H9 (cell line): ENCODE results near the gene ESRRA. TPM values are rescaled to one million over a fixed set of nuclear protein-coding genes. Genes with fewer than 3 reads are reported as not detected.

Experiments used
- DNase-seq: peaks from one replicate; pipeline ENCODE4 v3.0.0-alpha.2; 2017
- H2AFZ ChIP-seq: one replicate; pipeline ENCODE4 v1.6.1; 2013; ENCODE audit warnings: mild to moderate bottlenecking, low read length, control low read depth, moderate library complexity
- H2AK5ac ChIP-seq: 2 replicates; pipeline ENCODE4 v1.6.1; 2013; ENCODE audit warnings: low read length, control low read depth, mixed read lengths; ENCODE audit not compliant: insufficient read length
- H2BK120ac ChIP-seq: one replicate; pipeline ENCODE4 v1.6.1; 2013; ENCODE audit warnings: low read depth, mild to moderate bottlenecking, low read length, control low read depth, inconsistent platforms; ENCODE audit not compliant: poor library complexity, severe bottlenecking
- H2BK12ac ChIP-seq: 2 replicates; pipeline ENCODE4 v1.6.1; 2013; ENCODE audit warnings: low read length, control low read depth, mixed read lengths, low read depth; ENCODE audit not compliant: insufficient read length
- H2BK15ac ChIP-seq: 2 replicates; pipeline ENCODE4 v1.6.1; 2013; ENCODE audit warnings: low read depth, low read length, control low read depth
- H2BK20ac ChIP-seq: one replicate; pipeline ENCODE4 v1.6.1; 2013; ENCODE audit warnings: low read depth, mild to moderate bottlenecking, low read length, control low read depth, inconsistent platforms; ENCODE audit not compliant: poor library complexity, severe bottlenecking
- H2BK5ac ChIP-seq: 2 replicates; pipeline ENCODE4 v1.6.1; 2013; ENCODE audit warnings: low read length, control low read depth, mixed read lengths; ENCODE audit not compliant: insufficient read length
- H3K14ac ChIP-seq: 2 replicates; pipeline ENCODE4 v1.6.1; 2013; ENCODE audit warnings: low read length, control low read depth; ENCODE audit not compliant: insufficient read depth
- H3K18ac ChIP-seq: 2 replicates; pipeline ENCODE4 v1.6.1; 2013; ENCODE audit warnings: low read depth, mild to moderate bottlenecking, mixed read lengths, low read length, control low read depth; ENCODE audit not compliant: insufficient read length
- H3K23ac ChIP-seq: 2 replicates; pipeline ENCODE4 v1.6.1; 2013; ENCODE audit warnings: low read length, control low read depth, mixed read lengths, low read depth; ENCODE audit not compliant: insufficient read length
- H3K23me2 ChIP-seq: 2 replicates; pipeline ENCODE4 v1.6.1; 2013; ENCODE audit warnings: low read depth, mild to moderate bottlenecking, mixed read lengths, low read length, control low read depth; ENCODE audit not compliant: insufficient read length, poor library complexity, severe bottlenecking
- H3K27ac ChIP-seq: 2 replicates; pipeline ENCODE4 v1.5.1; 2013; ENCODE audit warnings: low read length, control low read depth, mixed read lengths, low read depth; ENCODE audit not compliant: insufficient read length
- H3K27me3 ChIP-seq: 2 replicates; pipeline ENCODE4 v1.6.1; 2013; ENCODE audit warnings: low read length, control low read depth, inconsistent platforms; ENCODE audit not compliant: insufficient read depth
- H3K4ac ChIP-seq: 2 replicates; pipeline ENCODE4 v1.6.1; 2013; ENCODE audit warnings: low read depth, mild to moderate bottlenecking, control low read depth, inconsistent platforms, low read length, moderate library complexity
- H3K4me1 ChIP-seq: 2 replicates; pipeline ENCODE4 v1.6.1; 2013; ENCODE audit warnings: low read length, control low read depth, inconsistent platforms; ENCODE audit not compliant: insufficient read depth
- H3K4me2 ChIP-seq: 2 replicates; pipeline ENCODE4 v1.6.1; 2013; ENCODE audit warnings: low read length, control low read depth, mixed read lengths; ENCODE audit not compliant: insufficient read length, insufficient read depth
- H3K56ac ChIP-seq: 2 replicates; pipeline ENCODE4 v1.6.1; 2013; ENCODE audit warnings: low read depth, mild to moderate bottlenecking, mixed read lengths, low read length, control low read depth; ENCODE audit not compliant: insufficient read length
- H3K79me1 ChIP-seq: 2 replicates; pipeline ENCODE4 v1.6.1; 2013; ENCODE audit warnings: low read depth, mild to moderate bottlenecking, moderate library complexity, low read length, control low read depth, inconsistent platforms; ENCODE audit not compliant: insufficient read depth, poor library complexity, severe bottlenecking
- H3K79me2 ChIP-seq: 2 replicates; pipeline ENCODE4 v1.6.1; 2013; ENCODE audit warnings: low read length, control low read depth, inconsistent platforms; ENCODE audit not compliant: insufficient read depth
- H3K9ac ChIP-seq: 2 replicates; pipeline ENCODE4 v1.6.1; 2013; ENCODE audit warnings: low read length, control low read depth, mixed read lengths; ENCODE audit not compliant: insufficient read length; ENCODE audit errors: extremely low read depth
- H3K9me3 ChIP-seq: one replicate; pipeline ENCODE4 v1.6.1; 2013; ENCODE audit warnings: low read depth, low read length, inconsistent platforms; ENCODE audit not compliant: control insufficient read depth
- H3T11ph ChIP-seq: one replicate; pipeline ENCODE4 v1.6.1; 2013; ENCODE audit warnings: mild to moderate bottlenecking, low read length, control low read depth, inconsistent platforms
- H4K20me1 ChIP-seq: one replicate; pipeline ENCODE4 v1.6.1; 2013; ENCODE audit not compliant: control insufficient read depth, insufficient read length, insufficient read depth
- H4K5ac ChIP-seq: 2 replicates; pipeline ENCODE4 v1.6.1; 2013; ENCODE audit warnings: low read depth, mild to moderate bottlenecking, mixed read lengths, low read length, control low read depth; ENCODE audit not compliant: insufficient read length
- H4K8ac ChIP-seq: replicated peaks from 2 replicates; pipeline ENCODE4 v1.6.1; 2013; ENCODE audit warnings: low read length, control low read depth, mixed read lengths, low read depth; ENCODE audit not compliant: insufficient read length
- H4K91ac ChIP-seq: 2 replicates; pipeline ENCODE4 v1.6.1; 2013; ENCODE audit warnings: low read depth, mild to moderate bottlenecking, moderate library complexity, mixed read lengths, low read length, control low read depth; ENCODE audit not compliant: insufficient read length
- H3K27ac Mint-ChIP-seq, 3 experiments: 2 replicates in 2 of 3; 3 replicates in 1 of 3; pipeline ENCODE4 v1.8.0; 2020 to 2021; ENCODE audit warnings: mixed read lengths in 3 of 3, mild to moderate bottlenecking in 1 of 3, moderate library complexity in 1 of 3
- H3K27me3 Mint-ChIP-seq: 2 replicates; pipeline ENCODE4 v1.8.0; 2021; ENCODE audit warnings: low read depth, mild to moderate bottlenecking, moderate library complexity, mixed read lengths
- H3K36me3 Mint-ChIP-seq, 3 experiments: 2 replicates in 2 of 3; 3 replicates in 1 of 3; pipeline ENCODE4 v1.8.0; 2020 to 2021; ENCODE audit warnings: low read depth in 3 of 3, mixed read lengths in 3 of 3; ENCODE audit not compliant: insufficient read depth in 1 of 3
- H3K4me1 Mint-ChIP-seq, 2 experiments: 2 replicates each; pipeline ENCODE4 v1.8.0; 2020; ENCODE audit warnings: mixed read lengths in 2 of 2
- H3K4me3 Mint-ChIP-seq, 2 experiments: 2 replicates in 1 of 2; 3 replicates in 1 of 2; pipeline ENCODE4 v1.8.0; 2020 to 2021; ENCODE audit warnings: mild to moderate bottlenecking in 2 of 2, mixed read lengths in 2 of 2, moderate library complexity in 1 of 2
- H3K9me3 Mint-ChIP-seq, 2 experiments: 2 replicates in 1 of 2; 3 replicates in 1 of 2; pipeline ENCODE4 v1.8.0; 2020; ENCODE audit warnings: mild to moderate bottlenecking in 2 of 2, mixed read lengths in 2 of 2, moderate library complexity in 1 of 2
- WGBS: extraction: QIAGEN DNeasy Blood & Tissue Kit; methylation state at CpG from one replicate; pipeline ENCODE4 v1.1.7; 2013; ENCODE audit warnings: missing lambda C conversion rate, low lambda C conversion rate, mixed read lengths; ENCODE audit not compliant: insufficient read length; ENCODE audit errors: extremely low coverage; 5-methylcytosine and 5-hydroxymethylcytosine counted together
- total RNA-seq: library from RNA; stranded (reverse); gene quantifications from 2 replicates; pipeline ENCODE4 v1.2.1, GENCODE V29; 2021
- TF ChIP-seq, protein P1 (sequence below): fragments of 200-600 bp; sonication (generic); conservative IDR thresholded peaks from 3 replicates; pipeline ENCODE4 v1.8.0; 2021; ENCODE audit warnings: antibody characterized with exemption, mild to moderate bottlenecking

The ESRRA gene
- total RNA-seq, 1 experiment from 2014 or later = 42.3 TPM

DNA sequence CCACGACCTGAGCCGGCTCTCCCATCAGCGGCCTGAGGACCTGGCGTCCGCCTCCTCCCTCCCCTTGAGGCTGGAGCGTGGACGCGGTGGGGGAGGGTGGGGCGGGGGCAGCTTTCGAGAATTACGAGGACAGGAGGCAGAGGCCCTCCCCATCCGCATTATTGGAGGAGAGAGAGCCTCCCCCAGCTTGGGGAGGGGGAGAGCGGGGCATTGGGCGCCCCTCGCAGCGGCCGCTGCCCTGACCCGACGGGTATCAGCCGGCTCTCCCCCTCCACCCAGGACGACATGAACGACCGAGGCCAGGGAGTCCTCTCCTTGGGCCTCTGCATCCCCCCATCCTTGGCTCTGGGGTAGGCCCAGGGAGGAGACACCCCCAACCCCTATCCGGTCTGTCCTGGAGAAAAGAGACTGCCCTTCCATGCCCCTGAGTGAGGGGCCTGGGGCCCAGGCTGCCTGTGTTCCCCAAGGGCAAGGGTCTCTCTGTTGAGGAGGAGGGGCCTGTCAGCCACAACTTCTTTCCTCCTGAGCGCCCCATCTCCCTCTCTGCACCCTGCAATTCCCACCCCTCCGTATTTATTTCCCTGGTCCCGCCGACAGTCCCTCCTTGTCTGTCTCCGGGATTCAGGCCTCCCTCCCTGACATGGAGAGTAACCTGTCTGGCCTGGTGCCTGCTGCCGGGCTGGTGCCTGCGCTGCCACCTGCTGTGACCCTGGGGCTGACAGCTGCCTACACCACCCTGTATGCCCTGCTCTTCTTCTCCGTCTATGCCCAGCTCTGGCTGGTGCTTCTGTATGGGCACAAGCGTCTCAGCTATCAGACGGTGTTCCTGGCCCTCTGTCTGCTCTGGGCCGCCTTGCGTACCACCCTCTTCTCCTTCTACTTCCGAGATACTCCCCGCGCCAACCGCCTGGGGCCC lies 19.2 kb upstream of the ESRRA start:
- Histone ChIP-seq H4K8ac (no peak overlapping the region), H2BK5ac (no peak overlapping the region), H3K27me3 (peaks cover 12% of the 10 kb centered on the region; the same call in 1 of the 2 replicates), H2BK120ac (no peak overlapping the region), H3K56ac (no peak overlapping the region), H3K4me2 (peak overlapping the region; percentile 53), H3K4me1 (no peaks in the 10 kb centered on the region), H3K14ac (no peak overlapping the region), H2BK15ac (no peak overlapping the region), H2BK20ac (no peak overlapping the region), H3K23me2 (peaks cover 15% of the 10 kb centered on the region), H3K79me2 (no peaks in the 10 kb centered on the region), H4K91ac (no peak overlapping the region), H4K20me1 (no peaks in the 10 kb centered on the region), H3K9ac (no peak overlapping the region), H3K27ac (no peak overlapping the region), H3K9me3 (no peaks in the 10 kb centered on the region), H2BK12ac (no peak overlapping the region), H2AK5ac (no peak overlapping the region), H4K5ac (no peak overlapping the region), H3K23ac (no peak overlapping the region), H3K79me1 (no peaks in the 10 kb centered on the region), H3K18ac (no peak overlapping the region), H3T11ph (no peak overlapping the region), H3K4ac (no peak overlapping the region), H2AFZ (no peak overlapping the region)
- peak overlapping the region; percentile 79 to 82 for H3K4me3 Mint-ChIP-seq
- DNase-seq = no peak
- TF ChIP-seq, protein P1, sequence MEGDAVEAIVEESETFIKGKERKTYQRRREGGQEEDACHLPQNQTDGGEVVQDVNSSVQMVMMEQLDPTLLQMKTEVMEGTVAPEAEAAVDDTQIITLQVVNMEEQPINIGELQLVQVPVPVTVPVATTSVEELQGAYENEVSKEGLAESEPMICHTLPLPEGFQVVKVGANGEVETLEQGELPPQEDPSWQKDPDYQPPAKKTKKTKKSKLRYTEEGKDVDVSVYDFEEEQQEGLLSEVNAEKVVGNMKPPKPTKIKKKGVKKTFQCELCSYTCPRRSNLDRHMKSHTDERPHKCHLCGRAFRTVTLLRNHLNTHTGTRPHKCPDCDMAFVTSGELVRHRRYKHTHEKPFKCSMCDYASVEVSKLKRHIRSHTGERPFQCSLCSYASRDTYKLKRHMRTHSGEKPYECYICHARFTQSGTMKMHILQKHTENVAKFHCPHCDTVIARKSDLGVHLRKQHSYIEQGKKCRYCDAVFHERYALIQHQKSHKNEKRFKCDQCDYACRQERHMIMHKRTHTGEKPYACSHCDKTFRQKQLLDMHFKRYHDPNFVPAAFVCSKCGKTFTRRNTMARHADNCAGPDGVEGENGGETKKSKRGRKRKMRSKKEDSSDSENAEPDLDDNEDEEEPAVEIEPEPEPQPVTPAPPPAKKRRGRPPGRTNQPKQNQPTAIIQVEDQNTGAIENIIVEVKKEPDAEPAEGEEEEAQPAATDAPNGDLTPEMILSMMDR = no peak
- peaks cover 12 to 16% of the 10 kb centered on the region in 2 experiments for H3K4me1 Mint-ChIP-seq
- no CpG with 5 or more reads among the region's 40 CpGs for WGBS
- no peaks in the 10 kb centered on the region; a peak in 2 of 5 replicates for H3K9me3 Mint-ChIP-seq
- H3K27ac Mint-ChIP-seq = no peak overlapping the region; a peak in 1 of 7 replicates
- H3K27me3 Mint-ChIP-seq = peaks cover 30% of the 10 kb centered on the region
- H3K36me3 Mint-ChIP-seq = peaks cover 2 to 16% (median 11%) of the 10 kb centered on the region in 3 experiments
